ENCODE data around the gene ARGLU1.

- TF ChIP-seq CTCF (IDR thresholded peaks at IDR 0.05) (no peak), EZH2 (IDR thresholded peaks at IDR 0.05) (no peak)
Measured at GRCh38 chr13:106568299-106569003, 514 bp upstream of the ARGLU1 start.

Measured in neural progenitor cell (in vitro differentiated cells).